Testis (tissue), 3 donors: Measurements from ENCODE around the gene RABEP2. TPM values are rescaled to one million over a fixed set of nuclear protein-coding genes. Genes with fewer than 3 reads are reported as not detected.
A peak's percentile ranks its signal among the peaks of the same experiment; 100 is the strongest.
"Not testable (repeated sequence)": the region's sequence is repeated elsewhere in the genome, so short reads cannot be mapped to it uniquely, and the experiment has no call there.

ENCODE experiments used
- DNase-seq: peaks from one replicate; pipeline ENCODE4 v3.0.0-alpha.2; 2019
- H3K27ac ChIP-seq, 2 donors: fragments of 200-600 bp; sonication (generic); one replicate each; pipeline ENCODE4 v1.5.1; 2019
- H3K27me3 ChIP-seq: fragments of 200-600 bp; sonication (generic); one replicate; pipeline ENCODE4 v1.5.1; 2019
- H3K36me3 ChIP-seq: fragments of 200-600 bp; sonication (generic); one replicate; pipeline ENCODE4 v1.5.1; 2017; ENCODE audit warnings: low read depth; ENCODE audit errors: missing control alignments
- H3K4me1 ChIP-seq: fragments of 200-600 bp; sonication (generic); one replicate; pipeline ENCODE4 v1.5.1; 2019
- H3K4me3 ChIP-seq, 2 donors: fragments of 200-600 bp; sonication (generic); one replicate each; pipeline ENCODE4 v1.5.1; 2017 to 2019
- H3K9me3 ChIP-seq: fragments of 200-600 bp; sonication (generic); one replicate; pipeline ENCODE4 v1.5.1; 2017
- CTCF ChIP-seq, 3 experiments: fragments of 450-650 bp in 2 of 3; fragments of 200-600 bp in 1 of 3; sonication (generic) in 1 of 3; IDR thresholded peaks; one replicate each; pipeline ENCODE4 v1.5.1; 2016 to 2019; ENCODE audit warnings: antibody characterized with exemption in 3 of 3, mild to moderate bottlenecking in 2 of 3, moderate library complexity in 1 of 3
- POLR2A ChIP-seq: fragments of 450-650 bp; IDR thresholded peaks from one replicate; pipeline ENCODE4 v1.6.1; 2017; ENCODE audit warnings: antibody characterized with exemption, mild to moderate bottlenecking, moderate library complexity
- whole genome bisulfite sequencing, 2 donors: methylation state at CpG; one replicate each; pipeline ENCODE4 v1.1.5; 2018; 5-methylcytosine and 5-hydroxymethylcytosine counted together
- intact Hi-C: fragments of 100-400 bp; cut with DNase I; formaldehyde crosslinking; loops from one replicate; pipeline ENCODE4 v1.15.1; 2023; ENCODE audit warnings: low total_unique reads
- polyA plus RNA-seq: library from polyadenylated mRNA; stranded (reverse); fragments of 350-450 nt; fragmentation: Illumina TruSeq; extraction: RNeasy Lipid Tissue Mini Kit (QIAGEN cat#74804); gene quantifications from one replicate; pipeline ENCODE4 v1.2.3, GENCODE V29; 2014; ENCODE audit warnings: low read depth, low replicate concordance; ENCODE audit not compliant: insufficient read depth
- total RNA-seq, 2 donors: library from RNA; depleted of rRNA; stranded (reverse); fragments of >200 nt; gene quantifications; one replicate each; pipeline ENCODE4 v1.2.3, GENCODE V29; 2016

RABEP2 gene
- total and polyA plus RNA-seq, 3 donors from 2014 or later, result 14.2 to 51.8 (median 43.3) TPM

- DNase-seq, result no peak
- TF ChIP-seq POLR2A, result no peak
- TF ChIP-seq CTCF (IDR thresholded peaks at IDR 0.05), result no peak
These were observed 26.4 kb upstream of the RABEP2 start for GRCh38 chr16:28951410-28951943.

GRCh38 chr16:28950648-28951409, 25.8 kb upstream of the RABEP2 start, which contains the start of gene NFATC2IP:
Gene NFATC2IP, plus strand, starts transcription at chr16:28950937. Its CDS starts 75 bp downstream, at chr16:28951012.
- 0 to 1% methylated on average over 22 to 79 of the region's 79 CpGs for WGBS, 2 donors
- intact Hi-C loops, result no loop called here
- peak within 1 kb of the TSS; percentile 79 to 89 for H3K4me3 ChIP-seq
- DNase-seq, result peak; percentile 100
- TF ChIP-seq POLR2A (no peak), CTCF (IDR thresholded peaks at IDR 0.05) (no peak)
- H3K27me3 ChIP-seq, result no peaks in the 10 kb centered on the region
- H3K36me3 ChIP-seq, result no peaks in the 10 kb centered on the region
- H3K27ac ChIP-seq, result peak within 1 kb of the TSS; percentile 80 to 84
- no peaks in the 10 kb centered on the region for H3K9me3 ChIP-seq
- peaks cover 9% of the 10 kb centered on the region for H3K4me1 ChIP-seq

More at GRCh38 chr16:28951410-28951943, 26.4 kb upstream of the RABEP2 start:
- no peaks in the 10 kb centered on the region for H3K36me3 ChIP-seq
- no peaks in the 10 kb centered on the region for H3K9me3 ChIP-seq
- WGBS, 2 donors, result 1 to 3% methylated on average over 17 of the region's 17 CpGs
- H3K4me3 ChIP-seq, result peak overlapping the region; percentile 79 to 89
- H3K4me1 ChIP-seq, result peaks cover 9% of the 10 kb centered on the region
- peak overlapping the region; percentile 80 to 84 for H3K27ac ChIP-seq
- no peaks in the 10 kb centered on the region for H3K27me3 ChIP-seq
- intact Hi-C loops, result no loop called here

- no peak overlapping the region for H3K4me3 ChIP-seq
- H3K36me3 ChIP-seq, result no peaks in the 10 kb centered on the region
- H3K9me3 ChIP-seq, result no peaks in the 10 kb centered on the region
- TF ChIP-seq POLR2A (no peak), CTCF (IDR thresholded peaks at IDR 0.05) (no peak)
- intact Hi-C loops, result loop anchor here (5.0 kb wide), 1 partner anchor 129 kb away; no protein-coding TSS in a partner anchor
- H3K27ac ChIP-seq, result no peak overlapping the region
- DNase-seq, result no peak
- no peaks in the 10 kb centered on the region for H3K27me3 ChIP-seq
- H3K4me1 ChIP-seq, result peaks cover 2% of the 10 kb centered on the region
- 72 to 75% methylated on average over 4 of the region's 4 CpGs for WGBS, 2 donors
These were observed 21.6 kb upstream of the RABEP2 start for GRCh38 chr16:28946681-28947080.

- H3K4me3 ChIP-seq, result no peak overlapping the region
- no peaks in the 10 kb centered on the region for H3K9me3 ChIP-seq
- TF ChIP-seq CTCF (IDR thresholded peaks at IDR 0.05) (no peak), POLR2A (no peak)
- no peaks in the 10 kb centered on the region for H3K36me3 ChIP-seq
- H3K27me3 ChIP-seq, result no peaks in the 10 kb centered on the region
- no peaks in the 10 kb centered on the region for H3K4me1 ChIP-seq
- no peak overlapping the region for H3K27ac ChIP-seq
- DNase-seq, result no peak
- intact Hi-C loops, result no loop called here
These were observed 18.2 kb upstream of the RABEP2 start for GRCh38 chr16:28943281-28943680.

GRCh38 chr16:28939825-28940224, 14.8 kb upstream of the RABEP2 start:
- H3K36me3 ChIP-seq, H3K9me3 ChIP-seq, H3K4me1 ChIP-seq, H3K27me3 ChIP-seq, DNase-seq, H3K4me3 ChIP-seq, intact Hi-C loops, H3K27ac ChIP-seq: not testable (repeated sequence)
- WGBS, 2 donors, result 95 to 96% methylated on average over 7 of the region's 7 CpGs
